Left lung (tissue), 10 donors: ENCODE results near the gene KITLG. TPM values are rescaled to one million over a fixed set of nuclear protein-coding genes. Genes with fewer than 3 reads are reported as not detected.
"Not testable (repeated sequence)": the region's sequence is repeated elsewhere in the genome, so short reads cannot be mapped to it uniquely, and the experiment has no call there.

Experiments used
- ATAC-seq: fragments of 200-7000 bp; cut with Tn5 transposase; one replicate; pipeline ENCODE4 v1.9.1; 2020; ENCODE audit warnings: moderate library complexity
- DNase-seq, 4 donors: peaks; one replicate each; pipeline ENCODE4 v3.0.0-alpha.2; 2013 to 2020
- H3K27ac ChIP-seq, 2 donors: fragments of 200-600 bp; sonication (generic) in 1 of 2; one replicate each; pipeline versions ENCODE4 v1.5.0 to v1.8.0; 2020 to 2021
- H3K27me3 ChIP-seq, 2 donors: fragments of 200-600 bp; sonication (generic) in 1 of 2; one replicate each; pipeline versions ENCODE4 v1.5.0 to v1.8.0; 2020 to 2021
- H3K36me3 ChIP-seq, 2 donors: fragments of 200-600 bp; sonication (generic) in 1 of 2; one replicate each; pipeline versions ENCODE4 v1.5.0 to v1.8.0; 2020 to 2021
- H3K4me1 ChIP-seq, 2 donors: fragments of 200-600 bp; one replicate each; pipeline ENCODE4 v1.8.0; 2021
- H3K4me3 ChIP-seq, 2 donors: fragments of 200-600 bp; sonication (generic) in 1 of 2; one replicate each; pipeline versions ENCODE4 v1.5.0 to v1.8.0; 2020 to 2021; ENCODE audit warnings: mild to moderate bottlenecking in 1 of 2
- H3K9me3 ChIP-seq, 2 donors: fragments of 200-600 bp; sonication (generic) in 1 of 2; one replicate each; pipeline versions ENCODE4 v1.5.0 to v1.8.0; 2020 to 2021
- intact Hi-C, 2 donors: fragments of 100-400 bp; cut with DNase I; formaldehyde crosslinking; loops; one replicate each; pipeline versions ENCODE4 v1.11.2 to v1.14.2; 2022
- polyA plus RNA-seq, 6 donors: library from polyadenylated mRNA; unstranded; fragments of 120-200 nt; gene quantifications; one replicate each; pipeline ENCODE4 v1.2.1, GENCODE V29; 2013; ENCODE audit not compliant: insufficient read length in 6 of 6
- total RNA-seq, 2 donors: library from RNA; stranded (reverse); fragmentation: NEBNext Ultra II Directional; extraction: Animal tissue kit (Norgen Biotek cat#: 25700); gene quantifications; one replicate each; pipeline ENCODE4 v1.2.1, GENCODE V29; 2021
- TF ChIP-seq, protein P1 (sequence below), 2 donors: fragments of 200-600 bp; sonication (generic) in 1 of 2; IDR thresholded peaks; one replicate each; pipeline versions ENCODE4 v1.5.0 to v1.8.0; 2021; ENCODE audit warnings: antibody characterized with exemption in 2 of 2
- donor health status: DM: no; HTN: yes; CAD: no.
- donor health status: DM: no; HTN: no; CAD: no.

The KITLG gene
- total and polyA plus RNA-seq, 8 donors = 35.6 to 69.1 (median 40.3) TPM

DNA sequence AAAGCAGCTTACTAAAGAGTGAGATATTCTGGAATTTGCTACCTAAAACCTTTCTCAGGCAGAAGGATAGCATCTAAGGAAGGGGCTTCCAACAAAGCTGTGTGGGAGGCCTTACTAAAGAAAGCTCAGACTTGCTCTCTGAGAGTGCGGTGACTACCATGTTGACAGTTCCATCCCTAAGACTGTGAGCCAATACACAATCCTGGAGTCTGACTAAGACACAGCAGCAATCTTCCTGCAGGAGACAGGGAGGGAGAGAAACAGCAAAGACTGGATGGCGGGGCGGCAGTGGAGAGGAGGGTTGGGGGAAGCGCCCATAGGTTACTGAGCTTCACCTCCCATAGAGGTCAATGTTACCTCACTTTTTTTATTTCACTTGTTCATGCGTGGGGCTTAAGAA lies 70.9 kb downstream of the KITLG start:
- Histone ChIP-seq H3K4me3 (no peak overlapping the region), H3K4me1 (no peaks in the 10 kb centered on the region), H3K27ac (no peak overlapping the region), H3K36me3 (peaks cover 0 to 33% of the 10 kb centered on the region in 2 donors), H3K27me3 (no peaks in the 10 kb centered on the region), H3K9me3 (no peaks in the 10 kb centered on the region)
- intact Hi-C loops = no loop called here
- DNase-seq = no peak
- no peak for ATAC-seq
- TF ChIP-seq, protein P1, sequence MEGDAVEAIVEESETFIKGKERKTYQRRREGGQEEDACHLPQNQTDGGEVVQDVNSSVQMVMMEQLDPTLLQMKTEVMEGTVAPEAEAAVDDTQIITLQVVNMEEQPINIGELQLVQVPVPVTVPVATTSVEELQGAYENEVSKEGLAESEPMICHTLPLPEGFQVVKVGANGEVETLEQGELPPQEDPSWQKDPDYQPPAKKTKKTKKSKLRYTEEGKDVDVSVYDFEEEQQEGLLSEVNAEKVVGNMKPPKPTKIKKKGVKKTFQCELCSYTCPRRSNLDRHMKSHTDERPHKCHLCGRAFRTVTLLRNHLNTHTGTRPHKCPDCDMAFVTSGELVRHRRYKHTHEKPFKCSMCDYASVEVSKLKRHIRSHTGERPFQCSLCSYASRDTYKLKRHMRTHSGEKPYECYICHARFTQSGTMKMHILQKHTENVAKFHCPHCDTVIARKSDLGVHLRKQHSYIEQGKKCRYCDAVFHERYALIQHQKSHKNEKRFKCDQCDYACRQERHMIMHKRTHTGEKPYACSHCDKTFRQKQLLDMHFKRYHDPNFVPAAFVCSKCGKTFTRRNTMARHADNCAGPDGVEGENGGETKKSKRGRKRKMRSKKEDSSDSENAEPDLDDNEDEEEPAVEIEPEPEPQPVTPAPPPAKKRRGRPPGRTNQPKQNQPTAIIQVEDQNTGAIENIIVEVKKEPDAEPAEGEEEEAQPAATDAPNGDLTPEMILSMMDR (IDR thresholded peaks at IDR 0.05) = no peak

DNA sequence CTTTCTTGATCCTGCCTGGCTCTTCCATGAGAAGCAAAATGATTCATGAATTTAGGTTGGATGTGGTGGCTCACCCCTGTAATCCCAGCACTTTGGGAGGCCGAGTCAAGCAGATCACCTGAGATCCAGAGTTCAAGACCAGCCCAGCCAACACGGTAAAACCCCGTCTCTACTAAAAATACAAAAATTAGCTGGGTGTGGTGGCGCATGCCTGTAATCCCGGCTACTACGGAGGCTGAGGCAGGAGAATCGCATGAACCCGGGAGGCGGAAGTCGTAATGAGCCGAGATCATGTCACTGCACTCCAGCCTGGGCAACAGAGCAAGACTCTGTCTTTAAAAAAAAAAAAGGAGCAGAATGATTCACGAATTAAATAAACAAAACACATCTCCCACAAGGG lies 72.4 kb downstream of the KITLG start:
- ATAC-seq, H3K27ac ChIP-seq, H3K9me3 ChIP-seq, H3K27me3 ChIP-seq, intact Hi-C loops, H3K4me3 ChIP-seq, H3K4me1 ChIP-seq: not testable (repeated sequence)
- H3K36me3 ChIP-seq = peaks cover 0 to 38% of the 10 kb centered on the region in 2 donors
- DNase-seq = peak in 1 of 4 donors; percentile 25

DNA sequence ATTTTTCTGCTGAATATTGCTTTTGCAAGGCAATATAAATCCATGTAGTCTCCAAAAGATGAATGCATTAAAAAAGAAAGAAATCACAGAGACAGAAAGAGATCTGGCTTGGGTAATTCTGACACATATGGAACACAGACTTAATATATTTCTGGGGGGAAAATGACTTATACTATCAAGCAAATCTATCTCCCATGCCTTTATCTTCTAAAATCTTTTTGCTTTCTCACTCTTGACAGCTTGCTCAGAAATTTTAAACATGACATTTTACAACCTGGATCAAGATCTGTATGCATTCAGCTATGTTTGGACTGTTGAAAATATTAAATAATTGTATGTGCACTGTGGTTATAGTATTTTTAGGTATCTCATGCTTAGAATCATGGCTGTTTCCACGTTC lies 73.0 kb downstream of the KITLG start:
- Histone ChIP-seq H3K4me1 (no peaks in the 10 kb centered on the region), H3K27ac (no peak overlapping the region), H3K9me3 (no peaks in the 10 kb centered on the region), H3K36me3 (peaks cover 0 to 38% of the 10 kb centered on the region in 2 donors), H3K27me3 (no peaks in the 10 kb centered on the region), H3K4me3 (no peak overlapping the region)
- intact Hi-C loops = no loop called here
- ATAC-seq (no peak), DNase-seq (no peak)
- TF ChIP-seq, protein P1 (IDR thresholded peaks at IDR 0.05) = no peak

DNA sequence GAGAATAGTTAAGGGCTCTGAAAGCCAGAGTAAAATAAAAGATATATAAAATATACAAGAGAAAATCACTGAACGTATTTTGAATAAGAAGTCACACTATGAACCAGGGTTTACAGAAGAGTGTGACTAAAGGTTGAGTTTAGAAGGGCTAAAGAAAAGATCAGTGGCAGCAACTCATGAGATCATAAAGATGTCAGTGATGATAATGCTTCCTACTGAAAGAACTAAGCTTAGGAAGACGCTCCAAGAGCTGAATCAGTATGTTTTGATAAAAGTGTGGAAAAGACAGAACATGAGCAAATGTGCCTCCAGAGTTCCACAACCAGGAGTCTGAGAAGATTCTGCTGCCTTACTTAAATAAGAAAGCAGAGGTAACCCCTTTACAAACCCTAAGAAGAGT lies 74.6 kb downstream of the KITLG start:
- intact Hi-C loops = no loop called here

DNA sequence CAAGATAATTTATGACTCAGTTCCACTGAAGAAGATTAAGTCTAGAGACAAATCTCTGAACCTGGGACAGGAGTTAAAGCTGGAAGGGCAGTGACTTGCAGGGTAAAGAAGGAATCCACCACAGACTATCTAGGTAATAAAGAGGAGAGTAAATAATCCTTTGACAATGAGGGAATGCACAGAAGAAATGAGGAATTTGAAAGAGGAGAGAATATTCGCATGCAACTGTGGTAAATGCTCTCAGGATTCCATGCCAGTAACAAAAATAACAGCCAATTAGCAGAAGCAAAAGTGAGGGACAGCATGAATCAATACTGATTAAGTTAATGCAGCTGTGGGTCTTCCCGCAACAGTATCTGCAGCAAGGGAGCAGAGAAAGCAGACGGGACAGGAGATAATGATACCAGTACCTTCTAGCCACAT lies 77.0 kb downstream of the KITLG start:
- peaks cover 0 to 29% of the 10 kb centered on the region in 2 donors for H3K36me3 ChIP-seq
- intact Hi-C loops = no loop called here
- H3K27ac ChIP-seq = no peak overlapping the region
- no peaks in the 10 kb centered on the region for H3K4me1 ChIP-seq
- TF ChIP-seq, protein P1 (IDR thresholded peaks at IDR 0.05) = no peak
- DNase-seq = no peak
- no peaks in the 10 kb centered on the region for H3K27me3 ChIP-seq
- no peak overlapping the region for H3K4me3 ChIP-seq
- no peak for ATAC-seq
- no peaks in the 10 kb centered on the region for H3K9me3 ChIP-seq

More for the DNA sequence above, 74.6 kb downstream of the KITLG start:
- Histone ChIP-seq H3K4me3 (no peak overlapping the region), H3K27ac (no peak overlapping the region), H3K27me3 (no peaks in the 10 kb centered on the region), H3K4me1 (no peaks in the 10 kb centered on the region), H3K9me3 (no peaks in the 10 kb centered on the region), H3K36me3 (peaks cover 0 to 38% of the 10 kb centered on the region in 2 donors)
- ATAC-seq = no peak
- TF ChIP-seq, protein P1 (IDR thresholded peaks at IDR 0.05) = no peak
- DNase-seq = no peak
